Gastrocnemius medialis (tissue), 4 donors: ENCODE data around the gene NUBP2. TPM values are rescaled to one million over a fixed set of nuclear protein-coding genes. Genes with fewer than 3 reads are reported as not detected.

Source experiments
- ATAC-seq, 2 donors: fragments of 150-250 bp; one replicate each; pipeline ENCODE4 v1.9.1; 2016
- DNase-seq, 2 donors: peaks; one replicate each; pipeline ENCODE4 v3.0.0-alpha.2; 2019
- H3K27ac ChIP-seq, 4 donors: fragments of 200-600 bp; sonication (generic); 1 replicate in 1 of 4; 2 replicates in 3 of 4; pipeline ENCODE4 v1.5.1; 2016 to 2018; ENCODE audit warnings: mild to moderate bottlenecking in 2 of 4, moderate library complexity in 1 of 4
- H3K27me3 ChIP-seq, 3 donors: fragments of 200-600 bp; sonication (generic) in 2 of 3; 1 replicate in 1 of 3; 2 replicates in 2 of 3; pipeline versions ENCODE4 v1.5.1 to v1.6.0; 2016 to 2019; ENCODE audit warnings: mild to moderate bottlenecking in 1 of 3, moderate library complexity in 1 of 3
- H3K36me3 ChIP-seq, 2 donors: fragments of 200-600 bp; sonication (generic) in 1 of 2; one replicate each; pipeline ENCODE4 v1.5.1; 2017 to 2018
- H3K4me1 ChIP-seq, 2 donors: fragments of 200-600 bp; sonication (generic) in 1 of 2; one replicate each; pipeline ENCODE4 v1.5.1; 2016 to 2017; ENCODE audit warnings: mild to moderate bottlenecking in 2 of 2
- H3K4me3 ChIP-seq, 4 donors: fragments of 200-600 bp; sonication (generic) in 3 of 4; 1 replicate in 1 of 4; 2 replicates in 3 of 4; pipeline ENCODE4 v1.5.1; 2016 to 2019; ENCODE audit warnings: mild to moderate bottlenecking in 2 of 4
- H3K9me3 ChIP-seq, 3 donors: fragments of 200-600 bp; sonication (generic) in 2 of 3; 1 replicate in 1 of 3; 2 replicates in 2 of 3; pipeline ENCODE4 v1.5.1; 2016 to 2019
- POLR2A ChIP-seq, 2 donors: fragments of 450-650 bp; IDR thresholded peaks; one replicate each; pipeline ENCODE4 v1.6.1; 2017; ENCODE audit warnings: antibody characterized with exemption in 2 of 2, mild to moderate bottlenecking in 2 of 2, moderate library complexity in 2 of 2
- in situ Hi-C, 4 donors: fragments of 200-750 bp; cut with MboI; loops; one replicate each; pipeline versions ENCODE4 v1.15.0 to v1.8.0; 2017; ENCODE audit warnings: low sequenced_read_pairs in 4 of 4
- intact Hi-C: fragments of 100-400 bp; cut with DNase I; formaldehyde crosslinking; loops from one replicate; pipeline ENCODE4 v1.15.1; 2023; ENCODE audit warnings: low total_unique reads
- total RNA-seq, 4 donors: library from RNA; depleted of rRNA; stranded (reverse); fragments of >200 nt; gene quantifications; one replicate each; pipeline versions ENCODE4 v1.1.0 to v1.2.3, GENCODE V29; 2016
- TF ChIP-seq, protein P1 (sequence below), 5 experiments: fragments of 450-650 bp in 3 of 5; fragments of 200-600 bp in 2 of 5; sonication (generic) in 2 of 5; IDR thresholded peaks in 4 of 5; conservative IDR thresholded peaks in 1 of 5; 1 replicate in 4 of 5; 2 replicates in 1 of 5; pipeline ENCODE4 v1.5.1; 2016 to 2019; ENCODE audit warnings: antibody characterized with exemption in 5 of 5, mild to moderate bottlenecking in 3 of 5, moderate library complexity in 3 of 5

The NUBP2 gene, protein sequence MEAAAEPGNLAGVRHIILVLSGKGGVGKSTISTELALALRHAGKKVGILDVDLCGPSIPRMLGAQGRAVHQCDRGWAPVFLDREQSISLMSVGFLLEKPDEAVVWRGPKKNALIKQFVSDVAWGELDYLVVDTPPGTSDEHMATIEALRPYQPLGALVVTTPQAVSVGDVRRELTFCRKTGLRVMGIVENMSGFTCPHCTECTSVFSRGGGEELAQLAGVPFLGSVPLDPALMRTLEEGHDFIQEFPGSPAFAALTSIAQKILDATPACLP
- total RNA-seq = 100 to 1,000 TPM in 1 of 4 donors, 10 to 100 TPM in 3; 77.3 to 163 (median 80.7) TPM

DNA sequence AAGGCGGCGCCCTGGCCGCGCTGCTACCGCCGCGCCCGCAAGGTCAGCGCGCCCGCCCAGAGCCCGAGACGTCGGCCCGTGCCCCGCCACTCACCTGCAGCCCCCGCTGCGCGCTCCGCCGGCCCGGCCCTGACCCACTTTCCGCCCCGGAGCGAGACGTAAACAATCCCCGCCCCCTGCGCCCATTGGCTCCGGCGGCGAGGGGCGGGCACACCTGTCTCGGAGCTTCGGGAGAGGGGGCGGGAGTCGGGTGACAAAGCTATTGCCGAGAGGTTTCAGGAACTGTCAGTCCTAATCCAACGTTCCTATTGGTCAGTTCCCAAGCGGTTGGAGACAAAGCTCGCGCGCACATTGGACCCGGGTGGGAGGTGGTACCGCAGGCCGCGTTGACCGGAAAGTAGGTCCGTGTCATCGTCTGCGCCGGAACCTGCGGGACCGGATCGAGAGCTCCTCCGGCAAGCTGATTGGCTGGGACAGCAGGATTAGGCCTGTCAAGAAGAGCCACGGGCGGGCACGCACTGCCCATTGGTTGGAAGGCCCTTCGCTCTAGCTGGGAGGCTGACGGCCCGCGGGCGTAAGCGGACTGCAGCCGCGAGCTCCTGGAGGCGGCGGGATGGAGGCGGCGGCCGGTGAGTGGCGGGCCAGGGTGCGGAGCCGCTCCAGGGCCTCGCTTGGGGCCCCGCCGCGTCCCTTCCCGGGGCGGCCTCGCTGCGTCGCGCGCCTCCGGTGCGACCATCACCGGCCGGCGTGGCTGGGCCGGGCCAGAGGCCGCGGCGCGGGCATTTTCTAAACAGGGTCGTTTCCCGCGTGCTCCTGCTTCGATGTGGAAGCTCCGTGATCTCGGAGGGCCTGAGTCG is at the start of gene NUBP2, which contains the start of gene SPSB3:
NUBP2 (plus strand) TSS at position 553 of the 857 bp plus-strand sequence; CDS start at position 614, 61 bp downstream.
SPSB3 (minus strand) TSS at position 164 of the 857 bp plus-strand sequence. CDS start 1,088 bp downstream, outside the sequence.
- Histone ChIP-seq H3K9me3 (no peaks in the 10 kb centered on the region), H3K36me3 (peaks cover 0 to 38% of the 10 kb centered on the region in 2 donors), H3K27me3 (no peaks in the 10 kb centered on the region), H3K4me1 (peaks cover 30 to 38% of the 10 kb centered on the region in 2 donors), H3K4me3 (peak within 1 kb of the TSS; percentile 67 to 93 (median 78)), H3K27ac (peak within 1 kb of the TSS; percentile 77 to 92 (median 86))
- DNase-seq (peak; percentile 100), ATAC-seq (peak; percentile 97 to 98)
- intact Hi-C loops (loop anchor here (1.0 to 5.0 kb wide), 6 partner anchors 9 to 362 kb away; partner anchors contain the start of genes CRAMP1, FAHD1, HAGH and IFT140), in situ Hi-C loops (no loop called here)
- TF ChIP-seq, protein P1, sequence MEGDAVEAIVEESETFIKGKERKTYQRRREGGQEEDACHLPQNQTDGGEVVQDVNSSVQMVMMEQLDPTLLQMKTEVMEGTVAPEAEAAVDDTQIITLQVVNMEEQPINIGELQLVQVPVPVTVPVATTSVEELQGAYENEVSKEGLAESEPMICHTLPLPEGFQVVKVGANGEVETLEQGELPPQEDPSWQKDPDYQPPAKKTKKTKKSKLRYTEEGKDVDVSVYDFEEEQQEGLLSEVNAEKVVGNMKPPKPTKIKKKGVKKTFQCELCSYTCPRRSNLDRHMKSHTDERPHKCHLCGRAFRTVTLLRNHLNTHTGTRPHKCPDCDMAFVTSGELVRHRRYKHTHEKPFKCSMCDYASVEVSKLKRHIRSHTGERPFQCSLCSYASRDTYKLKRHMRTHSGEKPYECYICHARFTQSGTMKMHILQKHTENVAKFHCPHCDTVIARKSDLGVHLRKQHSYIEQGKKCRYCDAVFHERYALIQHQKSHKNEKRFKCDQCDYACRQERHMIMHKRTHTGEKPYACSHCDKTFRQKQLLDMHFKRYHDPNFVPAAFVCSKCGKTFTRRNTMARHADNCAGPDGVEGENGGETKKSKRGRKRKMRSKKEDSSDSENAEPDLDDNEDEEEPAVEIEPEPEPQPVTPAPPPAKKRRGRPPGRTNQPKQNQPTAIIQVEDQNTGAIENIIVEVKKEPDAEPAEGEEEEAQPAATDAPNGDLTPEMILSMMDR (IDR thresholded peaks at IDR 0.05 in 4 of 5, conservative IDR thresholded peaks at IDR 0.05 in 1 of 5) = peak in 2 of 5 experiments; percentile 20 to 49
- TF ChIP-seq POLR2A (IDR thresholded peaks at IDR 0.05) = peak; percentile 76 to 93

DNA sequence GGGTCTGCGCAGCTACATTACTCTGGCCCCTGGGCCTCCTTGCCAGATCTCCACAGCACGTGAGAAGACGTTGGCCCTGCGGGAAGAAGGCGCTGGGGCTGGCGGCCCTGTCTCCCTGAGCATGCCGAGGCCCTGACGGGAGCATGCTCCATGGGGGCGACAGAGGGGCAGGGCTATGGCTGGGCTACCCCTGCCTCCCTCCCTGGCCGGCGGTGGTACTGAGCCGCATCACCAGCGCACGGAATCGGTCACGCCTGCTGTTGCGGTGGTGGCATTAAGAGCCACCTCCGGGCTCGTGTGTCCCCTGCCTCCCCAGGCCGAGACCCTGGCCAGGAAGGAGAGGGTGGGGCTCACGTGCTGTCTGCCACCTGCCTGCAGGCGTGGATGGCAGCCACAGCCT is 48.6 kb upstream of the NUBP2 start:
- H3K27me3 ChIP-seq = no peaks in the 10 kb centered on the region
- ATAC-seq (no peak), DNase-seq (no peak)
- H3K9me3 ChIP-seq = no peaks in the 10 kb centered on the region
- in situ Hi-C loops = no loop called here
- TF ChIP-seq, protein P1 (IDR thresholded peaks at IDR 0.05 in 4 of 5, conservative IDR thresholded peaks at IDR 0.05 in 1 of 5) = no peak
- TF ChIP-seq POLR2A (IDR thresholded peaks at IDR 0.05) = no peak
- no peaks in the 10 kb centered on the region for H3K4me1 ChIP-seq
- H3K27ac ChIP-seq = no peak overlapping the region
- H3K4me3 ChIP-seq = no peak overlapping the region
- peaks cover 0 to 25% of the 10 kb centered on the region in 2 donors for H3K36me3 ChIP-seq
- intact Hi-C loops = no loop called here

DNA sequence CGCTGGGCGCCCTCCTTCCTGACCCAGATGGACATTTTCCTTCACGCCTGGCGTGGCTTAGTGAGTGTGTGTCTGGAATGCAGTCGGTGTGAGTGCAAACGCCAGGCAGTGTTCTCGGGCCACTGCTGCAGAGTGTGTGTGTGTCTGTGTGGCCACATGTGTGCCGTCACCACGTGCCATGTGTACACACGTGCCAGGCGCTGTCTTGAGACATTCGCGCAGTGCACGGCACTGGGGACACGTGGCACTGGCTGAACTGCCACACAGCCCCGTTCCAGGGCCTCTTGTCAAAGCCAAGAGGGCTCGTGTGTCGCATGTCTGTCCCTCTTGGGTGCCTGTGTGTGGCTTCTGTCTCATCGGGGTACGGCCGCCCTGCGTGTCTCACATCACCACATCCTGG is 47.9 kb upstream of the NUBP2 start:
- H3K27me3 ChIP-seq = no peaks in the 10 kb centered on the region
- no peak for TF ChIP-seq POLR2A (IDR thresholded peaks at IDR 0.05)
- TF ChIP-seq, protein P1 (IDR thresholded peaks at IDR 0.05 in 4 of 5, conservative IDR thresholded peaks at IDR 0.05 in 1 of 5) = no peak
- DNase-seq (no peak), ATAC-seq (no peak)
- H3K36me3 ChIP-seq = peaks cover 0 to 22% of the 10 kb centered on the region in 2 donors
- H3K27ac ChIP-seq = no peak overlapping the region
- no peaks in the 10 kb centered on the region for H3K9me3 ChIP-seq
- in situ Hi-C loops = no loop called here
- intact Hi-C loops = no loop called here
- H3K4me3 ChIP-seq = no peak overlapping the region
- H3K4me1 ChIP-seq = no peaks in the 10 kb centered on the region

DNA sequence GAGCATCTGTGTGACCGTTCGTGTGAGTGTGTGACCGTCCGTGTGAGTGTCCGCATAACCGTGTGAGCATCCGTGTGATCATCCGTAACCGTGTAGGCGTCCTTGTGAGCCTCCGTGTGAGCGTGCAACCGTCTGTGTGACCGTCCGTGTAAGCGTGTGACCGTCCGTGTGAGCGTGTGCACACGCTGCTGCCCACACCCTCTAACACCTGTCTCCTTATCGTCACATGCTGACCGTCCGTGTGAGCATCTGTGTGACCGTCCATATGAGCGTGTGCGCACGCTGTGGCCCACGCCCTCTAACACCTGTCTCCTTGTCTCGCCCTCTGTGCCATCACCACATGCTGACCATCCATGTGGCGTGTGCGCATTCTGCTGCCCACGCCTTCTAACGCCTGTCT is 42.5 kb upstream of the NUBP2 start:
- TF ChIP-seq, protein P1 (IDR thresholded peaks at IDR 0.05 in 4 of 5, conservative IDR thresholded peaks at IDR 0.05 in 1 of 5) = no peak
- TF ChIP-seq POLR2A (IDR thresholded peaks at IDR 0.05) = no peak
- Histone ChIP-seq H3K27me3 (no peaks in the 10 kb centered on the region), H3K36me3 (peaks cover 0 to 18% of the 10 kb centered on the region in 2 donors), H3K4me3 (no peak overlapping the region), H3K4me1 (no peaks in the 10 kb centered on the region), H3K27ac (no peak overlapping the region), H3K9me3 (no peaks in the 10 kb centered on the region)
- in situ Hi-C loops (no loop called here), intact Hi-C loops (no loop called here)
- no peak for ATAC-seq
- DNase-seq = no peak
